GM12892 (cell line): ENCODE results near the gene PPFIA4.

ENCODE experiments used
- POLR2A ChIP-seq: IDR thresholded peaks from 2 replicates; pipeline ENCODE4 v1.6.1; 2011; ENCODE audit warnings: low read depth, low read length, control low read depth
- POLR2AphosphoS5 ChIP-seq: IDR thresholded peaks from 2 replicates; pipeline ENCODE4 v1.6.1; 2011; ENCODE audit warnings: low read depth, low read length, control low read depth

GRCh38 chr1:203026031-203026665 is at the start of gene PPFIA4:
- TF ChIP-seq POLR2AphosphoS5 (peak; percentile 80), POLR2A (peak; percentile 63)
